ENCODE measurements around the gene CEP126.

The CEP126 gene

DNA sequence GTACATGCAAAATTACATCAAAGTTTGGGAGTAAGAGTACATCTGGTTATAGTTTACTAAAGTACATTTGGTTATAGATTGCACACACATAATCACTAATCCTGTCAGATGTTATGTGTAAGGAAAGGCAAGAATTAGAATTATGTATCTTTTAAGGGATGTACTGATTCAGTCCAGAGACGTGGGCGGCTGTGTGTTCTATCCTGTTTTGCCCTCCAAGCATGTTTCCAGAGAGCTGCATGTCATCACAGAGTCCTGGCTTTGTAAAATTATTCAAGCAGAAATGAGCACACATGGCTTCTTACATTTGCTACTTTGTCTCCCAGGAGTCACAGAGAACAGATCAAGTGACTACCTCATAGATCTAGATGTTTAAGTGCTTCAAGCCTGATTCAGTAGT, 33.2 kb upstream of the CEP126 start:
- no peak for DNase-seq (ENCODE audit: low spot score)
- TF ChIP-seq, protein P1, sequence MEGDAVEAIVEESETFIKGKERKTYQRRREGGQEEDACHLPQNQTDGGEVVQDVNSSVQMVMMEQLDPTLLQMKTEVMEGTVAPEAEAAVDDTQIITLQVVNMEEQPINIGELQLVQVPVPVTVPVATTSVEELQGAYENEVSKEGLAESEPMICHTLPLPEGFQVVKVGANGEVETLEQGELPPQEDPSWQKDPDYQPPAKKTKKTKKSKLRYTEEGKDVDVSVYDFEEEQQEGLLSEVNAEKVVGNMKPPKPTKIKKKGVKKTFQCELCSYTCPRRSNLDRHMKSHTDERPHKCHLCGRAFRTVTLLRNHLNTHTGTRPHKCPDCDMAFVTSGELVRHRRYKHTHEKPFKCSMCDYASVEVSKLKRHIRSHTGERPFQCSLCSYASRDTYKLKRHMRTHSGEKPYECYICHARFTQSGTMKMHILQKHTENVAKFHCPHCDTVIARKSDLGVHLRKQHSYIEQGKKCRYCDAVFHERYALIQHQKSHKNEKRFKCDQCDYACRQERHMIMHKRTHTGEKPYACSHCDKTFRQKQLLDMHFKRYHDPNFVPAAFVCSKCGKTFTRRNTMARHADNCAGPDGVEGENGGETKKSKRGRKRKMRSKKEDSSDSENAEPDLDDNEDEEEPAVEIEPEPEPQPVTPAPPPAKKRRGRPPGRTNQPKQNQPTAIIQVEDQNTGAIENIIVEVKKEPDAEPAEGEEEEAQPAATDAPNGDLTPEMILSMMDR (IDR thresholded peaks at IDR 0.05; ENCODE audit: extremely low read depth, missing control alignments): no peak

DNA sequence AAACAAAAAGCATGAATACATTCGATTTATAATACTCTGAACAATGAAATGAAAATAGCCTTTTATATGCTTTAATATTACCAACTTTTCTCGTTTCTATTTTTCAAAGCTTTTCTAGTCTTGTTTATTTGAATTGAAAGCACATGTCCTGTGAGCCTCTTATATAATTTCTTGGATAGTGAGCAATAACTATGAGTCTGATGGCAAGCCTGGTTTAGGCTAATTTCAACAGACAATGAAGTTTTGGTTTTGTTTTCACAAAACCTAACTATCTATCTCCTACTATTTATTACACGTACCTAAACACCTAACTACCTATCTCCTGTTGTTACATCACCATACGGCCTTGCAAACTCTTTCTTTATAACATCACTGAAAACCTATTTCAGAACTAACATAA, 29.2 kb upstream of the CEP126 start:
- TF ChIP-seq, protein P1 (IDR thresholded peaks at IDR 0.05; ENCODE audit: extremely low read depth, missing control alignments): no peak
- DNase-seq (ENCODE audit: low spot score): no peak

DNA sequence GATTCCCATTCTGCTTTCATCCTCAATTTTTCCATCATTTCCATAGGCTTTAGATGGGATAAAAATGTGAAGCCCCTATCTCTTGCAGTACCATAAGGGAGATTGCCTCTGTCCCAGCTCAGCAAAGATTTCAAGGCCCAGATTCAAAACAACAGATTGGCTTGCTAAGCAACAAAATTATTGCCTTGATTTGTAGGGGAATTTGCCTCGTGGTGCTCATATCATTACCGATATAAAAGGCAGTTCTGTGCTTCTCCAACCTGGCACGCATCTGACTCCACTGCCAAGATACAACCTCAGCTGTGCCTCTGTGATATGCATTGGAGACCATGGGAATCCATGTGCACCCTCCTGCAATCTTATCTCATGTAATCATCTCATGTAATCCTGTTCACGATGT, 25.0 kb upstream of the CEP126 start:
- TF ChIP-seq, protein P1 (IDR thresholded peaks at IDR 0.05; ENCODE audit: extremely low read depth, missing control alignments): no peak
- DNase-seq (ENCODE audit: low spot score): no peak

DNA sequence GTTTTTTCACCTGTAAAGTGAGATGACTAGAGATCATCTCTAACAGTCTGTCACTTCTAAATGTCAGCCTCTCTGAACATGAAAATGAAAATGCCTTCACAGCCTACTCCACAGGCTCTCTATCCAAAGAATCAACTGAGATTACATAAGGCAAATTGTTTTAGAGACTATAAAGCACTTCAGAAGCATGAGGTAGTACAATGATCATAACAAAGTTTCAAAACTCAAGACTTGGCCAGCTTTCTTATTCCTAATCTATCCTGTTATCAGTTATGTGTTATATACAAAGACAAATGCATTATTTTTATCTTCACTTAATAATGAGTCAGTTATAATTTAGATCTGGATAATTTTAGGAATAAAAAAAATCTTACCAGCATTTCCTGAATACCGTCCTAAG, 20.3 kb upstream of the CEP126 start:
- TF ChIP-seq, protein P1 (IDR thresholded peaks at IDR 0.05; ENCODE audit: extremely low read depth, missing control alignments): no peak
- no peak for DNase-seq (ENCODE audit: low spot score)

DNA sequence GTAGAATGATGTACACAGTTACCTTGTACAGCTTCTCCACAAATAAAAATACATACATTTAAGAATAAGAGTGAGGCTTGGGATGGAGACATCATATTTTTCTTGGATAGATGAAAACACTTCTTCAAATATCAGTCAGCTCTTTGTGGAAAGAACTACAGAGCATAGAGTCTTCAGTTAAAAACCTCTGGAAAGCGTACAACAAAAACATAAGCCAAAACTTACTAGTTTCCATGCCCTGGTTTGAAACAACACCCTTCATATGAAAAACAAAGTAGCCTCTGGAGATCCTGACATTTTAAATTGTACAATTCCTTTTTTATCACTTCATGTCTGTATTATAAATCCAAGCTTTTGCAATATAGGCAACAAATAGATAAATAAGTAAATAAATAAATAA, 7.0 kb upstream of the CEP126 start:
- no peak for DNase-seq (ENCODE audit: low spot score)

DNA sequence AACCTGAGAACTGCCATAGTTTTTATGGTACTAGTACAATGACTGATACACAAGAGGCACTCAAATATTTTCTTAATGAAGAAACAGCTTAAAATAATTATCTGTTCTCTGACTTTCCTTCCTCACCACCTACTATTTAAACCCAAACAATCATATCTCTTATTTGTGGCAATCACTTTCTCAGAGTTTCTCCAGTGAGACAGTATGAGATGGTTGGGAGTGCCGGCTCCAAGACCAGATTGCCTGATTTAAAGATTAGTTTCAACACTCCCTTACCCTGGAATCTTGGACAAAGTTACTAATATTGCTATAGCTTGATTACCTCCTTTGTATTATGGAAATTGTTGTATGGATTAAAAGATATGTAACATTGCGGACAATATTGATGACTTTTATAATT, 5.7 kb upstream of the CEP126 start:
- DNase-seq (ENCODE audit: low spot score): no peak
- TF ChIP-seq, protein P1 (IDR thresholded peaks at IDR 0.05; ENCODE audit: extremely low read depth, missing control alignments): no peak

More for the DNA sequence above, 7.0 kb upstream of the CEP126 start:
- TF ChIP-seq, protein P1 (IDR thresholded peaks at IDR 0.05; ENCODE audit: extremely low read depth, missing control alignments): no peak

DNA sequence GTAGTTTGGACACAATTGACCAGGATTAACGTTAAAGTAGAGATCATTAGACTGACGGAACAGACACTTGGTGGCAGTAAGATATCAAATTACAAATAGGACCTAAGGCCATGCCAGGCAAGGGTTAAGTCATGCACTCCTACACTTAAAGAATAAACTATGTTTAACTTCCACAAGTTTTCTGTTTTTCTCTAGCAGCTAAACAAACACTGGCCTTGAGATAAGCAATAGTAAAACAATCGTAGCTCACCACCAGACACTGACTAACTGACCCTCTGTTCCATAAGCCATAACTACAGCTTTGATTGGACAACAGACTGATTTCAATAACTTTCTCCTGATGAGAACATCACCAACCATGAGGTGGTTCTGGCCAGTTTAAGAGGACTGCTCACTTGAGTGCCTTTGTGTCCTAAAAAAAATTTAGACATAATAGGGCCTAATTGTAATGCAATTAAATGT, 2.0 kb upstream of the CEP126 start:
- no peak for DNase-seq (ENCODE audit: low spot score)
- TF ChIP-seq, protein P1 (IDR thresholded peaks at IDR 0.05; ENCODE audit: extremely low read depth, missing control alignments): no peak

Data from GM20000 (cell line).